Neutrophil (primary cell): ENCODE results near the gene GRIK3.

Source experiments
- H3K27ac ChIP-seq: fragments of 200-600 bp; sonication (generic); 2 replicates; pipeline ENCODE4 v1.5.1; 2016; ENCODE audit warnings: mild to moderate bottlenecking, moderate library complexity
- H3K27me3 ChIP-seq: fragments of 200-600 bp; sonication (generic); 2 replicates; pipeline ENCODE4 v1.6.0; 2016; ENCODE audit warnings: mild to moderate bottlenecking
- H3K36me3 ChIP-seq: fragments of 200-600 bp; sonication (generic); 2 replicates; pipeline ENCODE4 v1.5.1; 2017
- H3K4me1 ChIP-seq, 2 experiments: fragments of 200-600 bp in 1 of 2; sonication (generic) in 1 of 2; 1 replicate in 1 of 2; 2 replicates in 1 of 2; pipeline versions ENCODE4 v1.5.1 to v1.6.1; 2013 to 2016; ENCODE audit warnings: low read depth in 1 of 2, low read length in 1 of 2, mild to moderate bottlenecking in 1 of 2, moderate library complexity in 1 of 2; ENCODE audit not compliant: control insufficient read depth in 1 of 2, insufficient read depth in 1 of 2
- H3K4me3 ChIP-seq, 2 experiments: fragments of 200-600 bp in 1 of 2; sonication (generic) in 1 of 2; 1 replicate in 1 of 2; 2 replicates in 1 of 2; pipeline ENCODE4 v1.5.1; 2013 to 2016; ENCODE audit warnings: low read depth in 1 of 2, low read length in 1 of 2, mild to moderate bottlenecking in 1 of 2, moderate library complexity in 1 of 2
- H3K9me3 ChIP-seq: fragments of 200-600 bp; sonication (generic); 2 replicates; pipeline ENCODE4 v1.5.1; 2016
- CTCF ChIP-seq: fragments of 200-600 bp; sonication (generic); IDR thresholded peaks from 2 replicates; pipeline ENCODE4 v1.5.1; 2016; ENCODE audit warnings: antibody characterized with exemption

The GRIK3 gene

DNA sequence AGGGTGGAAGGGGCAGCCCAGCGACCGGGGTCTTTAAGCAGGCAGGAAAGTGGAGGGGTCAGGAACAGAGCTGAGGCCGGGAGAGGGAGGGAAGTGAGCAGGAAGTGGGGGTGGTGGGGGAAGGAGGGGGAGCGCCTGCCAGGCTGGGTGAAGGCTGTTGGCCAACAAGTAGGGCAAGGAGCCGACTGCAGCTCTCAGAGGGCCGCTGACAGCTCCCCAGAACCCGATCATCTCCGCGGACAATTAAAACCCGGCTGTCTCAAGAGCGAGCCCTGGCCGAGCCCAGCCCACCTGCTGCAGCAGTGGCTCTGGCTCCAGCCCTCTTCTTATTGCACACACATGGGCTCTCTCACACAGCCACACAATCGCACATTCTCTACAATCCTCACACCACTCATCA is 51.6 kb downstream of the GRIK3 start:
- no peaks in the 10 kb centered on the region for H3K9me3 ChIP-seq
- no peak overlapping the region for H3K27ac ChIP-seq
- no peak overlapping the region for H3K4me3 ChIP-seq
- no peaks in the 10 kb centered on the region for H3K36me3 ChIP-seq
- no peaks in the 10 kb centered on the region for H3K4me1 ChIP-seq
- peaks cover 21% of the 10 kb centered on the region for H3K27me3 ChIP-seq
- TF ChIP-seq CTCF = no peak

DNA sequence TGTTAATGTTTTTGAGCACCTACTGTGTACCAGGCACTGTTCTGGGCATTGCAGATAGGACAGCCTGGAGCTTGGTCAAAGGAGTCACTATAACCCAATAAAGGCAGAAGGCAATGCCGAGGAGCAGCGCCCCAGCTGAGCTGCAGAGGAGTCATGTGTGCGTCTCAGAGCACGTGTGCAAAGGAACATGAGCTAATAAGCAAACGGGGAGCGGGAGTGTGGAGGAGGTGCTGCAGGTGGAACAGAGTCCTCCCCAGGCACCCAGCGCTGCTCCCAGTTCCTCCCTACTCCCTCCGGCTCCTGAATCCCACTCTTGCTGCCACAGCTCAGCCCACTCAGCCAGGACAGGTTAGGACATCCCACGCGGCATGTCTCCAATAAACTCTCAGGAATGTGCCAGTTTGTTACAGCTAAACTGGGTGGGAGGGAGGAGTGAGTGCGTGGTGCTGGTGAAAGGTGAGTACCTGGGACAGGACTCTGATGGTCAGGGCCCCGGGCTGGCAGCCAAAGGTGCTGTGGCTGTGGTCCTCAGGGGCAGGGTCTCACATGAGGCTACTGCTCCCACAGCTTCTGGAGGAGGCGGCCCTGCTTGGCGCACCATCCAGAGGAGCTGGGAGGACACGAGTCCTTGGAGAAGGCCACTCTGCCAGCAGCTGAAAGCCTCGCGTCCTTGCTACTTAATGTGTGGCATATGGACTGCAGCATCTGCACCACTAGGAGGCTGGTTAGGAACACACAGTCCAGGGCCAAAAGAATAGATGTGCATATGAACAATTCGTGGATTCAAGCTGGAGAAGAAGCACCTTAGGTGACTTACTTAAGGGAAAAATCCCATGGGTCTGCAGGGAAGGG is 52.3 kb downstream of the GRIK3 start:
- H3K4me3 ChIP-seq = no peak overlapping the region
- H3K27me3 ChIP-seq = peaks cover 21% of the 10 kb centered on the region
- no peaks in the 10 kb centered on the region for H3K9me3 ChIP-seq
- no peak overlapping the region for H3K27ac ChIP-seq
- H3K36me3 ChIP-seq = no peaks in the 10 kb centered on the region
- H3K4me1 ChIP-seq = no peaks in the 10 kb centered on the region
- TF ChIP-seq CTCF = no peak

DNA sequence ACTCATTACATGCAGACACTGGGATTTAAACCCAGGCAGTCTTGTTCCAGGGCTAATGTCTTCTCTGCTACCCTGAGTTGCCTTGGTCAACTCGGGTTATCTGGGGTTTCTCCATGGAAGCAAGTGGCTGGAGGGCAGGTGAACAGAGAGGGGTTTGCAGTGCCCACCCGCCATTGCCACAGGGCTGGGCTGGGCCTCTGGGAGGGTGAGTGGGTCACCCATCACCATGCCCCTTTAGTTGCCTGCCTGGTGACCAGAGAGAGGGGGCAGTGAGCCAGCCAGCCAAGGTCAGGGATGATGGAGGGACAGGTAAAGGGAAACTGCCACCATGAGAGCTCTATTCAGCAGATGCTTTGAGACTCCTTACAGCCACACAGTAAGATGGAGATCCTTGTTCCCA is 53.2 kb downstream of the GRIK3 start:
- TF ChIP-seq CTCF = no peak
- no peaks in the 10 kb centered on the region for H3K9me3 ChIP-seq
- no peak overlapping the region for H3K27ac ChIP-seq
- no peak overlapping the region for H3K4me3 ChIP-seq
- peaks cover 21% of the 10 kb centered on the region for H3K27me3 ChIP-seq
- no peaks in the 10 kb centered on the region for H3K4me1 ChIP-seq
- no peaks in the 10 kb centered on the region for H3K36me3 ChIP-seq

DNA sequence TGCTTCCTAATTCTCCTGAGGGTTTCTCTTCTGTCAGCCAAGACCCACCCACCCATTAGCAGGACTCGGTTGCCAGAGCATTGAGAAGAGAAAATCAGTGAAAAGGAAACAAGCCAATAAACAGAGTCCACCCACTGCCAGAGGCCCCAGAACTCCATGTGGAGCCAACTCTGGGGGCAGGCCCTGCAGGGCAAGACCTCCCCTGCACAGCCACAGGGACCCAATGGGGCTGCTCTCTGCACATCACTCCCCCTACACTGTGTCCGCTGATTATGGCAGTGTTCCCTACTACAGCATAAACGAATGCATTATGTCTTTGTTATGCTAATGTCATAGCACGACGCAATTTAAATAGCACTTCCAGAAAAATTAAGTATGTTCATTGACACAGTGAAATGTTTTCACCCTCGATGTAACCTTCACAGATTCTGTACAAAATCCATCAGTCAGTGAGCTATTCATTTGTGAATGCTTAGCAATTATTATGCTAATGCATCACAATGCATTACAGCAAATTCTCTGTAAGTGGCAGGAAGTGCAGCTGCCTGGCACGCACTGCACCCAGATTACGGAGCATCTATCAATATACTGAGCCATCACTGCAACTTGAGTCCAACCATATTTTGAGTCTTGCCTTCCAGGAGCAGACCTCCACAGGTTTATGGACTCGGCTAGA is 56.4 kb downstream of the GRIK3 start:
- TF ChIP-seq CTCF = no peak
- H3K4me3 ChIP-seq = no peak overlapping the region
- no peak overlapping the region for H3K27ac ChIP-seq
- H3K27me3 ChIP-seq = peaks cover 11% of the 10 kb centered on the region
- H3K4me1 ChIP-seq = no peaks in the 10 kb centered on the region
- H3K9me3 ChIP-seq = no peaks in the 10 kb centered on the region
- H3K36me3 ChIP-seq = no peaks in the 10 kb centered on the region

- no peaks in the 10 kb centered on the region for H3K9me3 ChIP-seq
- H3K4me1 ChIP-seq = no peaks in the 10 kb centered on the region
- H3K27ac ChIP-seq = no peak overlapping the region
- H3K36me3 ChIP-seq = no peaks in the 10 kb centered on the region
- H3K27me3 ChIP-seq = no peaks in the 10 kb centered on the region
- no peak for TF ChIP-seq CTCF
- no peak overlapping the region for H3K4me3 ChIP-seq
Observed at GRCh38 chr1:36975642-36976041, 58.7 kb downstream of the GRIK3 start.
